NCI-H2081 treated with DMSO at 0.1 percent for 48 hours (cell line): ENCODE results near the gene SENP6.
"Not testable (repeated sequence)": the region's sequence is repeated elsewhere in the genome, so short reads cannot be mapped to it uniquely, and the experiment has no call there.

Experiments
- DNase-seq: peaks from one replicate; lab custom pipeline; 2025; lab: John Stamatoyannopoulos, UW

SENP6 gene

DNA sequence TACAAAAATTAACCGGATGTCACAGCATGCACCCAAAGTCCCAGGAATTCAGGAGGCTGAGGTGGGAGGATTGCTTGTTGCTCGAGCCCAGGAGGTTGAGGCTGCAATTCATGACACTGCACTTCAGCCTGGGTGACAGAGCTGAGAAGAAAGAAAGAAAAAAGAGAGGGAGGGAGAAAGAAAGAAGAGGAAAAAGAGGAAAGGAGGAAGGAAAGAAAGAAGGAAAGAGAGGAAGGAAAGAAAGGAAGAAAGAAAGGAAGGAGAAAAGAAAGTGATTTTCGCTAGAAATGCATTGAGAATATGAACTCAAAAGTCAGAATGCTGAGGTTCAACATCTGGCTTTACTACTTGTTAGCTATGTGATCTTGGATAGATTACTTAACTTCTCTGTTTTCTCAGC is 6.6 kb downstream of the SENP6 start:
- DNase-seq, result no peak

GRCh38 chr6:75608956-75609533 is 7.4 kb downstream of the SENP6 start:
- DNase-seq, result no peak

DNA sequence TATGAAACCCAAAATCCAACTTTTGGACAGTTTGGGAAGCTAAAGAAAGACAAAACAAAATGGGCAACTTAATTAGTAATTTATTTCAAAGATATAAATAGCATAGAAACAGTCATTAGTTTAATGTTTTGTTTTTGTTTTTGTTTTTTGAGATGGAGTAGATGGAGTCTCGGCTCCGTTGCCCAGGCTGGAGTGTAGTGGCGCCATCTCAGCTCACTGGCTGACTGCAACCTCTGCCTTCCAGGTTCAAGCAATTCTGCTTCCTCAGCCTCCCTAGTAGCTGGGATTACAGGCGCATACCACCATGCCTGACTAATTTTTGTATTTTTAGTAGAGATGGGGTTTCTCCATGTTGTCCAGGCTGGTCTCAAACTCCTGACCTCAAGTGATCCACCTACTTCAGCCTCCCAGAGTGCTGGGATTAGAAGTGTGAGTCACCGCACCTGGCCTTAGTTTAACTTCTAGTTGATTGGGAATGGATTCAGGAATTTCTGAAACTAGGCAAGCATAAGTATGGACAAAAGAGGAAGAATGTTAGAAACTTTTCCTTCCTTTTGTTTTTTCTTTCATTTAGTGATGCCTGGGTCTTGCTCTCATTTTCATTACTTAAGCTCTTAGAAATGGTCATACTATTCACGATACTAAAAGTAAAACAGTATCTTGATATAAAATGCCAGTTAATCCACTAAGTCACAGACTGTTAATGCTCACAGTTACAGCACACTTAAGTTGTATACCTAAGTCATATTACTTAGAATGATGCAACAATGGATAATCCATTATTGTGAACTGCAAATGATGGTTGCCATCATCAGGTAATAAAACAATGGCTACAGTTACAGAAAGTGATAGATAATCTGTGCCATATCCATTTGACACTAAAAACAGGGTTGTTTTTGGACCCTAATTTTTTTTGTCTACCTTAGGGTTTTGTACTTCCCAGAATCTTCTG is 8.2 kb downstream of the SENP6 start:
- no peak for DNase-seq

GRCh38 chr6:75611011-75611701 is 9.5 kb downstream of the SENP6 start:
- no peak for DNase-seq

DNA sequence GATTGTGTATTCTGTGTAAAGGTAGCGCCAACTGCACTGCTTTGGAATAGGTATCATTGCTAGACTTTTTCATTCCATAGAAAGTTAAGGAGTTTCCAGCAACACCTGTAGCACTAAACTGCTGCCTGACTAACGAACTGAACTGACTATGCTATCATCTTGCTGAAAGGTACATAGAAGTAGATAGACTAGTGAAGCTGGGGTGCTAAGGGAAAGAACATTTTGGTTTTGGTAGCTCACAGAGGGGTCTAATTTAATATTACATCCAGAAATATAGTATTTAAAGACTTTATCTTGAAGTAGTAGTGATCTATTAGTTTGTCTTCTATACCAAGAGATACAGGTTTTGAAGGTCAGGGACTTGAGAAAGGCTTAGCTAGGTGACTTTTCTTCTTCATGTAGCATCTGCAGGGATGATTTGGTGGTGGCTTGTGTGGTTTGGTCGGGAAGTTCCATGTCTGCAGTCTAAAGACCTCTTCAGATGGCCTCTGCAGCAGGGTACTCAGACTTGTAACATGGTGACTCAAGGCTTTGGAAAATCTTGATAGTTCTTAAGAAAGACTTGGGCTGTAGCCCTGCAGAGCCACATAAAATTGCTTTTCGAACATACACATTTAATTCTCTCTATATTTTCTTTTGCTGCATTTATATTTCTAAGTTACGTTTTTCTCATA is 10.2 kb downstream of the SENP6 start:
- DNase-seq, result no peak

- DNase-seq, result no peak
Observed at GRCh38 chr6:75612434-75612833, 10.8 kb downstream of the SENP6 start.

- DNase-seq, result no peak
Observed at GRCh38 chr6:75613056-75613501, 11.4 kb downstream of the SENP6 start.

DNA sequence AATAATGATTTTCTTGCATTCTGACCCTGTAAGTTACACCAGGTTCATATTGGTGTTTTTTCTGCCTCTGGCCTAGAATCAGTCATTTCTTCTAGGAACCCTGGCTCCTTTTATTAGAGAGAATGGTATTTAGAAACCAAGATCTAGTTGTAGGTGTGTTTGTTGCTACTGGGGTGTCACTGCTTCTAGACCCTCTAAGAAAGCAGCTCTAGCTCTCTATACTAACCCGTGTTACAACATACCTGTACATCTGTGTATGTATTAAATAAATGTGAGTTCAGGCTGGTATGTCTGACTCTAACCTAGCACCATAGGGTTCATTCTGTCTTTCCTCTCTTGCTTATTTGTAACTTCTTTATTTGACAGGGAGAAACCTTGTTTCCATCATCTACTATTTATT is 16.8 kb downstream of the SENP6 start:
- DNase-seq, result no peak

GRCh38 chr6:75619230-75619899 is 17.7 kb downstream of the SENP6 start:
- no peak for DNase-seq

DNA sequence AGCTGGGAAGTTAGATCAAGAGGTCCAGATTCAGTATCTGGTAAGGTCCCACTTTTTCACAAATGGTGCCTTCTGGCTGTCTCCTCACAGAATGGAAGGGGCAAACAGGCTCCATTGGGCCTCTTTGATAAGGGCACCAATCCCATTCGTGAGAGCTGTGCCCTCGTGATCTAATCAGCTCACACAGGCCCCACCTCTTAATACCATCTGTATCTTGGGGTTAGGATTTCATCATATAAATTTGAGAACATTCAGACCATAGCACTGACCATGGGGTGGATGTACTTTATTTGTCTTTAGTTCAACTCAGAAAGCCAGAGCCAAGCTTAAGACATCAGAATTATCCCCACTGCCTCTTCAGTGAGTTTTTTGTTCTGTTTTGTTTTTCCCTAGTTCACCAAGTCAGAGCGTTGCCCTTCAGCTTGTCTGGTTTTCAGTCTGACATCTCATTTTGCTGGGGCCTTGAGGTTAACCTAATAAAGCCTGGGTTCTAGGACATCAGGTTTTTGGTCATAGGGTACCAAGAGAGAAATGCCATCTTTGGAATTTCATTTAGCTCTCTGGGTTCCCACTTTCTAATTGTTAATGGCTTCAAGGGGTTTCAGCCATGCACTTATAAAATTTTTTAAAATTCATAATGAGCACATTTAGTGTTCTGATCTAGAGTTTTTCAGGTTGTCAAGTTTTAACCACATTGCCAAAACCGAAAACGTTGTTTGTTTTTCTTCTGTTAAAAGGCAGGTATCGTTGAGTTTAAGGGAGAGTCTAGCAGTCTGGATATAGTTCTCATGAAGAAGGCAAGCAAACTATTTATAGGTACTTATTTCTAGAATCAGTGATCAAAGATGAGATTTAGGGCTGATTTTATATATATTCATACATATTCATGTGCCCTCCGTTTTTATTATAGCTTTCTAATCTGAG is 19.0 kb downstream of the SENP6 start:
- no peak for DNase-seq

- no peak for DNase-seq
Observed at GRCh38 chr6:75621846-75622245, 20.2 kb downstream of the SENP6 start.

- DNase-seq, result no peak
Observed at GRCh38 chr6:75623491-75623890, 21.8 kb downstream of the SENP6 start.

- DNase-seq, result no peak
Observed at GRCh38 chr6:75624335-75624734, 22.7 kb downstream of the SENP6 start.

DNA sequence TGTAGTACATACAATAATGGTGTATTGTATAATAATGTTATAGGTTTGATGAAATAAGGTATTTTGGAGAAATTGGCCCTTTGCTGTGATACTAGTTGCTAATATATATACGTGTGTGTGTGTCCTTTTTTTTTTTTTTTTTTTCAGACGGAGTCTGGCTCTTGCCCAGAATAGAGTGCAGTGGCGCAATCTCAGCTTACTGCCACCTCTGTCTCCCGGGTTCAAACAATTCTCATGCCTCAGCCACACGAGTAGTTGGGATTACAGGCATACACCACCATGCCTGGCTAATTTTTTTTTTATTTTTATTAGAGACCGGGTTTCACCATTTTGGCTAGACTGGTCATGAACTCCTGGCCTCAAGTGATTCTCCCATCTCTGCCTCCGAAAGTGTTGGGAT is 23.3 kb downstream of the SENP6 start:
- no peak for DNase-seq

GRCh38 chr6:75626561-75626960 is 24.9 kb downstream of the SENP6 start:
- DNase-seq, result no peak

- DNase-seq, result not testable (repeated sequence)
Observed at GRCh38 chr6:75627708-75628107, 26.0 kb downstream of the SENP6 start.

DNA sequence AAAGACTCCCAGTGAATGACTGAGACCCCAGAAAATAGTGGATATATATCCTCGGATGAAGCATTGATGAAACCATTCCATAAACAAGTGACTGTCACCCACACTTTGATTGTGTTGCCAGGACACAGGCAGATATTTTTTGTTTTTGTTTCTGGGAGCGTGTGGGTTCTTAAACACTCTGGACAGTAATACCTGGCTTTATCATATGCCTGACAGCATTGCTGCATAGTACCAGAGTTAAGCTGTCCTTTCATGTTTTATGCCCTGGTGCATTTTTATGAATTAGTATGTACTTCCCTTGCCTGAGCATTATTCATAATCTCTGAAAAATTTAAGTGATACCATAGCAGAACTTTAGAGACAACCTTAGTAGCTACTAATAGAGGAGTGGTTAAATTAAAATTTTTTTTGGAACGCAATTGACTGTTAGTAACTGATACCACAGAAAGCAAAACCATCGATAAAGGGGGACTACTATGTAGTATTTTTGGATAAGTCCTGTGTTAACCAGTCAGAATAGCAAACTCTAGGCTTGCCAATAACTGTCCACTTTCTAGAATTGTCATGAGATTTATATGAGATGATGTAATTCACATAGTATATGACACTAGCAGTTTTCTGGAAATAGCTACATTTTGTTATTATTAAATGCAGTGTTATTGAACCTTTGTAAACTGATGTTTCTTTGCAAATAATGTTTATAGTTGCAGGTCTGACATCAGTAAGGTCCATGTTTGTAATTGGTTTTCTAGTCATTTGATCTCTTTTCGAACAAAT is 30.4 kb downstream of the SENP6 start:
- DNase-seq, result no peak

- DNase-seq, result no peak
Observed at GRCh38 chr6:75633045-75633444, 31.4 kb downstream of the SENP6 start.

GRCh38 chr6:75642311-75642710 is 40.6 kb downstream of the SENP6 start:
- DNase-seq, result no peak

GRCh38 chr6:75643173-75643572 is 41.5 kb downstream of the SENP6 start:
- no peak for DNase-seq
